ENCODE data around the gene RNF152.

RNF152 gene
- 0.49 to 3.5 (median 1.4) reads per million in 3 experiments for total RNA-seq

GRCh38 chr18:61892683-61893308, at the start of gene RNF152:
RNF152 (minus strand) TSS chr18:61893007; CDS start chr18:61816463, 76,544 bp downstream.
- peak; percentile 10 for DNase-seq

GRCh38 chr18:61941948-61942471, 49.2 kb upstream of the RNF152 start:
- no peak for DNase-seq

GRCh38 chr18:61939046-61939674, 46.4 kb upstream of the RNF152 start:
- no peak for DNase-seq

GRCh38 chr18:61935362-61935761, 42.6 kb upstream of the RNF152 start:
- no peak for DNase-seq

GRCh38 chr18:61931654-61932379, 39.0 kb upstream of the RNF152 start:
- no peak for DNase-seq

GRCh38 chr18:61929881-61930640, 37.3 kb upstream of the RNF152 start:
- DNase-seq, result no peak

GRCh38 chr18:61926532-61926931, 33.7 kb upstream of the RNF152 start:
- peak; percentile 18 for DNase-seq

- DNase-seq, result no peak
These were observed 31.7 kb upstream of the RNF152 start for GRCh38 chr18:61924550-61924949.

- no peak for DNase-seq
These were observed 29.6 kb upstream of the RNF152 start for GRCh38 chr18:61922435-61922834.

GRCh38 chr18:61921621-61922235, 28.9 kb upstream of the RNF152 start:
- DNase-seq, result no peak

- DNase-seq, result no peak
These were observed 25.0 kb upstream of the RNF152 start for GRCh38 chr18:61917818-61918217.

- DNase-seq, result no peak
These were observed 19.7 kb upstream of the RNF152 start for GRCh38 chr18:61912476-61912875.

GRCh38 chr18:61910101-61910500, 17.3 kb upstream of the RNF152 start:
- DNase-seq, result no peak

GRCh38 chr18:61908661-61909060, 15.9 kb upstream of the RNF152 start:
- DNase-seq, result no peak

GRCh38 chr18:61901323-61901986, 8.6 kb upstream of the RNF152 start:
- DNase-seq, result peak; percentile 39

- no peak for DNase-seq
These were observed 7.9 kb upstream of the RNF152 start for GRCh38 chr18:61900504-61901281.

GRCh38 chr18:61898640-61899101, 5.9 kb upstream of the RNF152 start:
- DNase-seq, result no peak

GRCh38 chr18:61896757-61897156, 4.0 kb upstream of the RNF152 start:
- no peak for DNase-seq

- DNase-seq, result no peak
These were observed 3.3 kb upstream of the RNF152 start for GRCh38 chr18:61896118-61896517.

GRCh38 chr18:61894751-61895524, 2.1 kb upstream of the RNF152 start:
- DNase-seq, result no peak

Measured in central memory CD4-positive, alpha-beta T cell (primary cell).